Measurements from ENCODE around the gene YIPF7. TPM values are rescaled to one million over a fixed set of nuclear protein-coding genes. Genes with fewer than 3 reads are reported as not detected.

The YIPF7 gene
- total RNA-seq = not detected in 2 replicates

DNA sequence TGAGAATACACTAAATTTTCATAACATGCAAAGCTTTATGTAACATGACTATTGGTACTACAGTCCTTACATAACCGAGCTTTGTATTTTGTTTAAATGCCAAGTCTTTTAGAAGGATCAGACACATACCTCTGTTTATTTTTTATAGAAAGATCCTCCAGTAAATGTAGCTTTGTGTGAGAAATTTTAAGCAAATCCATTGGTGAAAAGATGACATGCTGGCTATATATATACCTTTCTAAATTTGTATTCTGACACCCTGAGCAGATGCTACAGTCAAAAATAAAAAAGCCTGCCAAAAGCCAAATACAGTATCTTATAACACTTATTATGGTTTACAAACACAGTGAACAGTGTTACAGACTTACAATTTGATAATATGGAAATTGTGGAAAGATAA is at the start of gene YIPF7:
Gene YIPF7, minus strand, starts transcription at position 201 of the 400 bp plus-strand sequence. CDS start 1,525 bp downstream, outside the sequence.

DNA sequence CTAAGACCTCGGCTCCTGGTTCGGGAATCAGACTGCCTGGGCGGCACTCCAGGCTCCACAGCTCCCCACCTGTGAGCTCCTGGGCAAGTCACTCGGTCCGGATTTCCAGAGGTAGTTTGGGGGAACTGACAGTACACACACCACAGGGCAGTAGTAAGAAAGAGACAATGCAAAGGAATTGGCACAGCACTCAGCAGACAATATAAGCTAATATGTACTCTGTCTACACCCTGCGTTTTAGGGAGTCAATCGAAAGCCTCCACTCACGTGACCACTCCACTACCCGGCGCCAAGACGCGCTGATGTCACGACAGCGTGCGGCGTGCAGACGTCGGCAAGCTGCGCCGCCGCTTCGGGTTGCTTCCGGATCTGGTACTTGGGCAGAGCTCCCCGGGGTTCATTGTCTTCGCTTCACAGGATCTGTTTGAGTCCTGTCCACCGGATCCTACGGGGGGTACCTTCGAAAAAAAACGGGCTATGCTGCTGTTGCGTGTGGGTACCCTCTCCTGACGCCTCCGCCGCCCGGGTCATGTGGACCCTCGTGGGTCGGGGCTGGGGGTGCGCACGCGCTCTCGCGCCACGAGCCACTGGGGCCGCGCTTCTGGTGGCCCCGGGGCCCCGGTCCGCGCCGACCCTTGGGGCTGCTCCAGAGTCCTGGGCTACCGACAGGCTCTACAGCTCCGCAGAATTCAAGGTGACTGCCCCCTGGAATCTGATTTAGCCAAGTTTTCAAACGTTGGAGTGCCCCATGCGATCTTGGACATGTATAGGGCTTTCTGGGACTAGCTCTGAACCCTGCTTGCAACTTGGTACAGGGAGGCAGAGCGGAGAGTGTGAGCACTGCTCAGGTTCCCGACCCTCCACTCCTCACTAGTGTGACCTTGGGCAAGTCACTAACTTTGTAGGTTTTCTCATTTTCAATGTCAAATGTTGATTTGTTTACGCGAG is 26.9 kb upstream of the YIPF7 start, which contains the start of gene GUF1:
Gene GUF1, plus strand, starts transcription at position 327 of the 948 bp plus-strand sequence. Its CDS starts 203 bp downstream, at position 530.

Other genes starting within 250 kb of the YIPF7 start
- 2.0 and 3.3 TPM in 2 replicates for gene KCTD8, start 202.8 kb downstream of the YIPF7 start, total RNA-seq
- 9.4 TPM in 2 replicates for gene GUF1, start 26.8 kb upstream of the YIPF7 start, total RNA-seq
- gene GNPDA2, start 74.9 kb upstream of the YIPF7 start, total RNA-seq = 14.5 and 16.8 TPM in 2 replicates

Data from mammary microvascular endothelial cell (primary cell).